OCI-LY3 (cell line): ENCODE measurements around the gene CAPN6.

ENCODE experiments used
- H2AFZ ChIP-seq: fragments of 200-600, 300-600 bp; shearing (Covaris generic); 2 replicates; pipeline ENCODE4 v1.6.0; 2014; ENCODE audit warnings: antibody characterized with exemption, low read depth, low read length
- H3K27ac ChIP-seq: fragments of 200-600, 300-600 bp; sonication (generic); 2 replicates; pipeline ENCODE4 v1.5.1; 2014; ENCODE audit warnings: mild to moderate bottlenecking, low read length, moderate library complexity, mixed read lengths
- H3K27me3 ChIP-seq: fragments of 200-600, 300-600 bp; sonication (generic); 2 replicates; pipeline ENCODE4 v1.6.1; 2014; ENCODE audit warnings: low read depth, low read length, mixed read lengths
- H3K36me3 ChIP-seq: fragments of 200-600, 300-600 bp; sonication (generic); replicated peaks from 2 replicates; pipeline ENCODE3; 2014; ENCODE audit warnings: low read depth, low read length, mixed read lengths
- H3K4me1 ChIP-seq: fragments of 300-600, 200-600 bp; sonication (generic); 2 replicates; pipeline ENCODE4 v1.6.1; 2014; ENCODE audit warnings: low read length, mixed read lengths
- H3K4me2 ChIP-seq: fragments of 200-600, 300-600 bp; sonication (generic); 2 replicates; pipeline ENCODE4 v1.6.1; 2014; ENCODE audit warnings: low read length, mixed read lengths
- H3K4me3 ChIP-seq: fragments of 300-600, 200-600 bp; sonication (generic); 2 replicates; pipeline ENCODE4 v1.5.1; 2014; ENCODE audit warnings: antibody characterized with exemption, mild to moderate bottlenecking, low read length, moderate library complexity
- H3K79me2 ChIP-seq: fragments of 300-600, 200-600 bp; shearing (Covaris generic); 2 replicates; pipeline ENCODE4 v1.6.1; 2014; ENCODE audit warnings: mild to moderate bottlenecking, low read length, mixed read lengths
- H3K9ac ChIP-seq: fragments of 300-600, 200-600 bp; shearing (Covaris generic); 2 replicates; pipeline ENCODE4 v1.6.0; 2014; ENCODE audit warnings: mild to moderate bottlenecking, low read length, moderate library complexity
- H3K9me3 ChIP-seq: fragments of 200-600, 300-600 bp; shearing (Covaris generic); 2 replicates; pipeline ENCODE4 v1.6.1; 2014; ENCODE audit warnings: low read length, mixed read lengths; ENCODE audit not compliant: insufficient read depth
- H4K20me1 ChIP-seq: fragments of 200-600, 300-600 bp; sonication (generic); 2 replicates; pipeline ENCODE4 v1.6.1; 2016; ENCODE audit warnings: low read length, mixed read lengths; ENCODE audit not compliant: insufficient read depth
- CTCF ChIP-seq: fragments of 200-600, 300-600 bp; sonication (generic); IDR thresholded peaks from 2 replicates; pipeline ENCODE4 v1.5.1; 2014; ENCODE audit warnings: antibody characterized with exemption, low read length, low read depth
- EZH2phosphoT487 ChIP-seq: fragments of 200-600 bp; shearing (Covaris generic); IDR thresholded peaks from 2 replicates; pipeline ENCODE4 v1.6.1; 2018; ENCODE audit warnings: antibody characterized with exemption, mixed run types, low read depth

CAPN6 gene

DNA sequence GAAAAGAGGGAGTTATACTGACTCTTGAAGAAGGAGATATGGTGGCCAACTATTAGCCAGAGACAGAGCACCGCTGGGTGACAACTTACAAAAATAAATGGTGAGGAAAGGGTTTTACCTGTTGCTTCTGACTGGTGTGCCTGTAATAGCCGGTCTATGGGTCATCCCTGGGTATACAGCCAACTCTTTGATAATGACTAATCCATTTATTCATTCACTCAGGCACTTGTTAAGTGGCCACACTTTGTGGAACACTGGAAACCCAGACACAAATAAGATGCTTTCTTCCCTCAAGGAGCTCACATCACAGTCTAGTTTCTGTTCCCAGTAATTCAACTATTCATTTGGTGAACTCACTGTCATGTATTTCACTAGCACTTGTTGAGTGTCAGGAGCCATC lies 13.2 kb upstream of the CAPN6 start:
- TF ChIP-seq CTCF = no peak
- TF ChIP-seq EZH2phosphoT487 = no peak
- no peaks in the 10 kb centered on the region for H3K27me3 ChIP-seq

DNA sequence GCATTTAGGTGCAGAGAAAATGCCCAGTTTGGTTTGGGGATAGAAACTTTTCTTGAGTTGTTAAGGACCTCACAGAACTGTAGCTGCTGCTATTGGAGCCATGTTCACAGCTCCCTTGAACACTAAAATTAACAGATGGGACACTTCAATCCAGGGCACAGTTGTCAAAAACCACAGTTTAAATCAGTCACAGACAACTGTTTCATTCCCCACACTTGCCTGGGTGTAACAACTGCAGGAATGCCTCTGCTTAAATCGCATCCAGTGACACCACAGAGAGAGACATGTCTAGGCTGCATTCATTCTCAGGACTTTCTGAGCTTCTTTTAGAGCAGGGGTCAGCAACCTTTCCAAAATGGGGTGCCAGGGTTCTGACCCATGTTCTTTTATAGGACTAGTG lies 12.7 kb upstream of the CAPN6 start:
- no peak overlapping the region for H3K4me3 ChIP-seq
- H3K4me2 ChIP-seq = no peak overlapping the region
- no peak overlapping the region for H2AFZ ChIP-seq
- H3K4me1 ChIP-seq = no peaks in the 10 kb centered on the region
- no peak overlapping the region for H3K9ac ChIP-seq
- H4K20me1 ChIP-seq = no peaks in the 10 kb centered on the region
- no peaks in the 10 kb centered on the region for H3K79me2 ChIP-seq
- H3K9me3 ChIP-seq = no peaks in the 10 kb centered on the region
- no peaks in the 10 kb centered on the region for H3K27me3 ChIP-seq
- TF ChIP-seq CTCF (no peak), EZH2phosphoT487 (no peak)
- H3K36me3 ChIP-seq = no peaks in the 10 kb centered on the region
- no peak overlapping the region for H3K27ac ChIP-seq

More for the DNA sequence above, 13.2 kb upstream of the CAPN6 start:
- Histone ChIP-seq H3K4me2 (no peak overlapping the region), H3K79me2 (no peaks in the 10 kb centered on the region), H2AFZ (no peak overlapping the region), H3K4me3 (no peak overlapping the region), H3K27ac (no peak overlapping the region), H4K20me1 (no peaks in the 10 kb centered on the region), H3K9me3 (no peaks in the 10 kb centered on the region), H3K36me3 (no peaks in the 10 kb centered on the region), H3K4me1 (no peaks in the 10 kb centered on the region), H3K9ac (no peak overlapping the region)

GRCh38 chrX:111282139-111282538 lies 11.9 kb upstream of the CAPN6 start:
- TF ChIP-seq EZH2phosphoT487 (no peak), CTCF (no peak)
- H3K36me3 ChIP-seq = no peaks in the 10 kb centered on the region
- H3K4me1 ChIP-seq = no peaks in the 10 kb centered on the region
- H3K4me3 ChIP-seq = no peak overlapping the region
- H4K20me1 ChIP-seq = no peaks in the 10 kb centered on the region
- H3K27ac ChIP-seq = no peak overlapping the region
- H3K9ac ChIP-seq = no peak overlapping the region
- no peaks in the 10 kb centered on the region for H3K79me2 ChIP-seq
- no peak overlapping the region for H2AFZ ChIP-seq
- no peaks in the 10 kb centered on the region for H3K9me3 ChIP-seq
- H3K4me2 ChIP-seq = no peak overlapping the region
- H3K27me3 ChIP-seq = no peaks in the 10 kb centered on the region

GRCh38 chrX:111268506-111268905 lies 1.8 kb downstream of the CAPN6 start:
- H3K36me3 ChIP-seq = no peaks in the 10 kb centered on the region
- no peak overlapping the region for H2AFZ ChIP-seq
- H3K27me3 ChIP-seq = 0 out of 2 replicates have a peak, but pooled peaks cover 4% of the 10 kb centered on the region
- no peaks in the 10 kb centered on the region for H3K4me1 ChIP-seq
- H3K4me3 ChIP-seq = no peak overlapping the region
- no peaks in the 10 kb centered on the region for H3K79me2 ChIP-seq
- H3K9me3 ChIP-seq = no peaks in the 10 kb centered on the region
- no peaks in the 10 kb centered on the region for H4K20me1 ChIP-seq
- no peak overlapping the region for H3K9ac ChIP-seq
- TF ChIP-seq EZH2phosphoT487 (no peak), CTCF (no peak)
- no peak overlapping the region for H3K27ac ChIP-seq
- no peak overlapping the region for H3K4me2 ChIP-seq
